BE2C (cell line): ENCODE data around the gene MMP10.

Experiments used
- DNase-seq: peaks from one replicate; pipeline ENCODE4 v3.0.0-alpha.2; 2020
- H3K27me3 ChIP-seq: fragments of 250-450 bp; sonication (Bioruptor Pico); 2 replicates; pipeline ENCODE4 v1.5.1; 2020; ENCODE audit warnings: mild to moderate bottlenecking
- H3K36me3 ChIP-seq: fragments of 250-450 bp; sonication (Bioruptor Pico); 2 replicates; pipeline ENCODE4 v1.5.1; 2020; ENCODE audit warnings: mild to moderate bottlenecking
- H3K4me1 ChIP-seq: fragments of 250-450 bp; sonication (Bioruptor Pico); 2 replicates; pipeline ENCODE4 v1.5.1; 2020
- H3K4me3 ChIP-seq: 2 replicates; pipeline ENCODE4 v1.5.1; 2011; ENCODE audit warnings: low read depth, low read length
- H3K9me3 ChIP-seq: fragments of 250-450 bp; sonication (Bioruptor Pico); 2 replicates; pipeline ENCODE4 v1.5.1; 2020
- CTCF ChIP-seq: IDR thresholded peaks from 2 replicates; pipeline ENCODE4 v1.5.1; 2012; ENCODE audit warnings: mild to moderate bottlenecking, low read depth, low read length

MMP10 gene

GRCh38 chr11:102776454-102776853 is 4.0 kb downstream of the MMP10 start:
- no peaks in the 10 kb centered on the region for H3K27me3 ChIP-seq
- H3K9me3 ChIP-seq, result no peaks in the 10 kb centered on the region
- no peak for DNase-seq
- H3K36me3 ChIP-seq, result no peaks in the 10 kb centered on the region
- TF ChIP-seq CTCF, result no peak
- no peaks in the 10 kb centered on the region for H3K4me1 ChIP-seq
- no peak overlapping the region for H3K4me3 ChIP-seq

GRCh38 chr11:102773386-102773785 is 7.0 kb downstream of the MMP10 start:
- Histone ChIP-seq H3K9me3 (no peaks in the 10 kb centered on the region), H3K4me1 (no peaks in the 10 kb centered on the region), H3K36me3 (no peaks in the 10 kb centered on the region), H3K4me3 (no peak overlapping the region), H3K27me3 (no peaks in the 10 kb centered on the region)
- no peak for TF ChIP-seq CTCF
- no peak for DNase-seq

GRCh38 chr11:102771351-102771750 is 9.1 kb downstream of the MMP10 start:
- no peak overlapping the region for H3K4me3 ChIP-seq
- no peaks in the 10 kb centered on the region; the same call in none of the 2 replicates for H3K27me3 ChIP-seq
- no peaks in the 10 kb centered on the region for H3K4me1 ChIP-seq
- TF ChIP-seq CTCF, result no peak
- DNase-seq, result no peak
- H3K36me3 ChIP-seq, result no peaks in the 10 kb centered on the region
- no peaks in the 10 kb centered on the region for H3K9me3 ChIP-seq

GRCh38 chr11:102770191-102770590 is 10.2 kb downstream of the MMP10 start:
- TF ChIP-seq CTCF, result no peak
- Histone ChIP-seq H3K4me3 (no peak overlapping the region), H3K9me3 (no peaks in the 10 kb centered on the region)

GRCh38 chr11:102767800-102768199 is 12.6 kb downstream of the MMP10 start:
- TF ChIP-seq CTCF, result no peak
- H3K27me3 ChIP-seq, result no peaks in the 10 kb centered on the region; the same call in none of the 2 replicates
- no peaks in the 10 kb centered on the region for H3K9me3 ChIP-seq
- no peak overlapping the region for H3K4me3 ChIP-seq
- no peaks in the 10 kb centered on the region for H3K36me3 ChIP-seq
- H3K4me1 ChIP-seq, result no peaks in the 10 kb centered on the region
- DNase-seq, result no peak

More at GRCh38 chr11:102770191-102770590, 10.2 kb downstream of the MMP10 start:
- Histone ChIP-seq H3K4me1 (no peaks in the 10 kb centered on the region), H3K36me3 (no peaks in the 10 kb centered on the region), H3K27me3 (no peaks in the 10 kb centered on the region; the same call in none of the 2 replicates)
- DNase-seq, result no peak

GRCh38 chr11:102763440-102763839 is 17.0 kb downstream of the MMP10 start:
- no peaks in the 10 kb centered on the region; the same call in none of the 2 replicates for H3K27me3 ChIP-seq
- no peak for TF ChIP-seq CTCF
- no peaks in the 10 kb centered on the region for H3K9me3 ChIP-seq
- H3K4me3 ChIP-seq, result no peak overlapping the region
- H3K36me3 ChIP-seq, result no peaks in the 10 kb centered on the region
- DNase-seq, result no peak
- H3K4me1 ChIP-seq, result no peaks in the 10 kb centered on the region
